ENCODE results near the gene OXT. TPM values are rescaled to one million over a fixed set of nuclear protein-coding genes. Genes with fewer than 3 reads are reported as not detected.

Gene OXT
- total and polyA plus RNA-seq, 2 of the 4 experiments (the other 2 are of a cell fraction) = not detected

DNA sequence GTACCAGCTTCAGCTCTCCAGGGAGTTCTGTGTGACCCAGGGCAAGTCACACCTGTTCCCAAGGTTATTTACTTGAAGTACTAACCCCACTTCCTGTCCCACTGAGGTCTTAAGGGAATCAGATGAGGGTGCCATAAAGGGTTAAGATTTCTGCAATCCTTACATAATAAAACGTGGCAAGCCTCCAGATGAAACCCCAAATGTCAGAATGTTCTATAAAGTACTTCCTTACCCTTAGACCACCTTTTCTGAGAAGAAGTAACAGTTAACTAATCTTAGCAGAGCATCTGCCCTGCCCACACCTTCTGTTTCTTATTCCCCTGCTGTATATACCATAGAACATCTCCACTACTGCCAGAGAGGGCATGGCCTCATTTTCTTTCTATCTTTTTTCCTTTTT is 19.1 kb downstream of the OXT start:
- intact Hi-C loops (cut with micrococcal nuclease) = no loop called here

More for the DNA sequence above, 19.1 kb downstream of the OXT start:
- Histone ChIP-seq H3K14ac (replicated peaks; ENCODE audit: low read depth, low read length) (no peak overlapping the region), H3K56ac (ENCODE audit: extremely low read depth, insufficient read depth, low read length) (no peak overlapping the region), H4K20me1 (ENCODE audit: insufficient read depth, low read length) (no peaks in the 10 kb centered on the region), H3K9me1 (ENCODE audit: insufficient read depth, low read length) (peaks cover 2% of the 10 kb centered on the region; the same call in 1 of the 2 replicates), H4K5ac (ENCODE audit: low read depth, low read length) (no peak overlapping the region), H4K8ac (ENCODE audit: low read depth in 2 of 2, low read length in 2 of 2) (no peak overlapping the region), H3K9me3 (ENCODE audit: control insufficient read depth, insufficient read depth, low read length) (no peaks in the 10 kb centered on the region), H2BK5ac (ENCODE audit: low read depth, low read length, poor library complexity, severe bottlenecking) (no peak overlapping the region), H3K4ac (ENCODE audit: low read depth, low read length) (no peak overlapping the region), H3K79me1 (ENCODE audit: low read depth in 1 of 2, low read length in 2 of 2) (no peaks in the 10 kb centered on the region), H2BK20ac (ENCODE audit: low read depth, low read length) (no peak overlapping the region), H3K27me3 (ENCODE audit: control insufficient read depth, insufficient read depth, low read length) (peaks cover 39% of the 10 kb centered on the region), H3K36me3 (ENCODE audit: control insufficient read depth, insufficient read depth, low read length) (no peaks in the 10 kb centered on the region), H3K18ac (ENCODE audit: low read depth, low read length) (no peak overlapping the region), H2BK120ac (ENCODE audit: low read depth, low read length) (no peak overlapping the region), H3K23ac (ENCODE audit: low read depth, low read length) (no peak overlapping the region), H3K4me2 (ENCODE audit: low read depth, low read length) (no peak overlapping the region), H4K91ac (ENCODE audit: insufficient read depth, low read depth, low read length) (no peak overlapping the region), H2AK9ac (replicated peaks; ENCODE audit: low read depth, low read length, poor library complexity) (no peak overlapping the region), H3K4me3 (ENCODE audit: insufficient read depth, low read depth, low read length) (no peak overlapping the region), H3K9ac (ENCODE audit: low read depth, low read length) (no peak overlapping the region), H2AK5ac (ENCODE audit: low read depth, low read length) (no peak overlapping the region), H2AFZ (replicated peaks; ENCODE audit: low read length, poor library complexity) (no peak overlapping the region), H2BK15ac (ENCODE audit: low read depth, low read length) (no peak overlapping the region), H3K4me1 (ENCODE audit: control insufficient read depth, insufficient read depth, low read length) (no peaks in the 10 kb centered on the region), H3K27ac (ENCODE audit: insufficient read depth, low read length) (no peak overlapping the region)
- TF ChIP-seq RAD21 (IDR thresholded peaks at IDR 0.05; ENCODE audit: low read length) (no peak), CEBPB (IDR thresholded peaks at IDR 0.05; ENCODE audit: low read depth, low read length) (no peak), ELK1 (IDR thresholded peaks at IDR 0.05; ENCODE audit: borderline replicate concordance, low read depth, low read length) (no peak), MAZ (IDR thresholded peaks at IDR 0.05; ENCODE audit: borderline replicate concordance, low read depth, low read length) (no peak), MXI1 (IDR thresholded peaks at IDR 0.05; ENCODE audit: borderline replicate concordance, low read depth, low read length) (no peak), FOS (IDR thresholded peaks at IDR 0.05; ENCODE audit: low read depth, low read length) (no peak), NFE2L2 (IDR thresholded peaks at IDR 0.05; ENCODE audit: low read depth, low read length) (no peak), CTCF (conservative IDR thresholded peaks at IDR 0.05; ENCODE audit: low read depth, low read length) (no peak), SMC3 (IDR thresholded peaks at IDR 0.05; ENCODE audit: low read depth, low read length) (no peak), BHLHE40 (IDR thresholded peaks at IDR 0.05; ENCODE audit: low read depth, low read length) (no peak), CHD1 (IDR thresholded peaks at IDR 0.05; ENCODE audit: low read depth, low read length) (no peak), POLR2A (IDR thresholded peaks at IDR 0.05; ENCODE audit: low read depth, low read length) (no peak), RFX5 (IDR thresholded peaks at IDR 0.05; ENCODE audit: low read depth, low read length) (no peak), RCOR1 (IDR thresholded peaks at IDR 0.05; ENCODE audit: insufficient replicate concordance, low read length) (no peak), MAFK (IDR thresholded peaks at IDR 0.05; ENCODE audit: low read depth, low read length) (no peak)
- TF ChIP-seq, protein P1, sequence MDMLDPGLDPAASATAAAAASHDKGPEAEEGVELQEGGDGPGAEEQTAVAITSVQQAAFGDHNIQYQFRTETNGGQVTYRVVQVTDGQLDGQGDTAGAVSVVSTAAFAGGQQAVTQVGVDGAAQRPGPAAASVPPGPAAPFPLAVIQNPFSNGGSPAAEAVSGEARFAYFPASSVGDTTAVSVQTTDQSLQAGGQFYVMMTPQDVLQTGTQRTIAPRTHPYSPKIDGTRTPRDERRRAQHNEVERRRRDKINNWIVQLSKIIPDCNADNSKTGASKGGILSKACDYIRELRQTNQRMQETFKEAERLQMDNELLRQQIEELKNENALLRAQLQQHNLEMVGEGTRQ (IDR thresholded peaks at IDR 0.05; ENCODE audit: low read depth, low read length) = no peak
- DNase-seq = no peak
- dilution Hi-C loops (cut with HindIII; ENCODE audit: low sequenced_read_pairs, unreplicated experiment) = no loop called here
- no CpG with 5 or more reads among the region's 1 CpG for WGBS, 2 experiments (ENCODE audit: extremely low coverage in 2 of 2, insufficient read length in 1 of 2)
- no TSS peak for BruUV-seq (replicated peaks)
- CTCF ChIA-PET = no interaction called here
- POLR2A ChIA-PET (ENCODE audit: unreplicated experiment) = no interaction called here
- ATAC-seq (ENCODE audit: low read depth) = no peak
- in situ Hi-C loops (cut with MboI; ENCODE audit: low sequenced_read_pairs) = no loop called here

Data from IMR-90 (cell line).